Activated B cell treated with CpG ODN at 0.5 μM for 24 hours (primary cell): ENCODE results near the gene FBXW7. TPM values are rescaled to one million over a fixed set of nuclear protein-coding genes. Genes with fewer than 3 reads are reported as not detected.

ENCODE experiments used
- ATAC-seq: fragments of 200-7000 bp; cut with Tn5 transposase; one replicate; pipeline ENCODE4 v1.10.0; 2021; ENCODE audit warnings: low read depth, mild to moderate bottlenecking, moderate library complexity
- CTCF ChIA-PET: fragments of 350-600 bp; sonication (Branson Sonifier 250); formaldehyde crosslinking; loops from one replicate; lab custom pipeline; 2021; ENCODE audit warnings: antibody characterized with exemption; lab: Charles Lee
- POLR2A ChIA-PET: fragments of 350-600 bp; sonication (Branson Sonifier 250); formaldehyde crosslinking; loops from one replicate; lab custom pipeline; 2021; ENCODE audit warnings: antibody characterized with exemption; lab: Charles Lee
- DNase-seq: peaks from one replicate; pipeline ENCODE4 v3.0.0; 2022
- H3K27ac Mint-ChIP-seq: one replicate; pipeline ENCODE4 v1.8.0; 2020; ENCODE audit warnings: mixed read lengths
- H3K27me3 Mint-ChIP-seq: one replicate; pipeline ENCODE4 v1.8.0; 2021; ENCODE audit warnings: mixed read lengths
- H3K36me3 Mint-ChIP-seq: one replicate; pipeline ENCODE4 v1.8.0; 2021; ENCODE audit warnings: low read depth, mixed read lengths
- H3K4me1 Mint-ChIP-seq: one replicate; pipeline ENCODE4 v1.8.0; 2021; ENCODE audit warnings: mixed read lengths
- H3K4me3 Mint-ChIP-seq: one replicate; pipeline ENCODE4 v1.8.0; 2020; ENCODE audit warnings: mild to moderate bottlenecking, mixed read lengths
- H3K9me3 Mint-ChIP-seq: one replicate; pipeline ENCODE4 v1.8.0; 2020; ENCODE audit warnings: mixed read lengths
- CTCF ChIP-seq: fragments of 200-600 bp; IDR thresholded peaks from one replicate; pipeline ENCODE4 v1.8.0; 2022; ENCODE audit warnings: antibody characterized with exemption, mild to moderate bottlenecking
- intact Hi-C: fragments of 100-400 bp; cut with micrococcal nuclease; formaldehyde crosslinking; loops from one replicate; pipeline ENCODE4 v1.15.1; 2024
- total RNA-seq: library from RNA; stranded (reverse); gene quantifications from 2 replicates; pipeline ENCODE4 v1.2.3, GENCODE V29; 2022

FBXW7 gene
- total RNA-seq, 1 donor from 2014 or later = 96.5 TPM

DNA sequence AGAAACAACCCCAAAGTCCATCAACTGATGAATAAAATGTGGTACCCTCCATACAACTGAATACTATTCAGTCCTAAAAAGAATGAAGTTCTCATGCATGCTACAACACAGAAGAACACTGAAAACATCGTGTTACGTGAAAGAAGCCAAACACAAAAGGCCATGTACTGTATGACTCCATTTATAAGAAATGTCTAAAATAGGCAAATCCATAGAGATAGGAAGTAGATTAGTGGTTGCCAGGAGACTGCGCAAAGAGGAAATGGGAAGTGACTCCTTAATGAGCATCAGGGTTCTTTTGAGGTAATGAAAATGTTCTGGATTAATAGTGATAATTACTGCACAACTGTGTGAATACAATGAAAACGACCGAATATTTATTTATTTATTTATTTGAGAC is 23.4 kb downstream of the FBXW7 start:
- POLR2A ChIA-PET = no interaction called here
- H3K27ac Mint-ChIP-seq = no peak overlapping the region
- DNase-seq (no peak), ATAC-seq (no peak)
- no peaks in the 10 kb centered on the region for H3K27me3 Mint-ChIP-seq
- peaks cover 4% of the 10 kb centered on the region for H3K9me3 Mint-ChIP-seq
- intact Hi-C loops = loop anchor here (5.0 kb wide), 1 partner anchor 75 kb away; no protein-coding TSS in a partner anchor
- peaks cover 22% of the 10 kb centered on the region for H3K36me3 Mint-ChIP-seq
- TF ChIP-seq CTCF = no peak
- CTCF ChIA-PET = no interaction called here
- peaks cover 61% of the 10 kb centered on the region for H3K4me1 Mint-ChIP-seq
- H3K4me3 Mint-ChIP-seq = no peak overlapping the region

- peak overlapping the region; percentile 52 for H3K4me3 Mint-ChIP-seq
- peaks cover 32% of the 10 kb centered on the region for H3K36me3 Mint-ChIP-seq
- no peak for TF ChIP-seq CTCF
- H3K4me1 Mint-ChIP-seq = peaks cover 61% of the 10 kb centered on the region
- H3K9me3 Mint-ChIP-seq = peaks cover 4% of the 10 kb centered on the region
- ATAC-seq (no peak), DNase-seq (no peak)
- intact Hi-C loops = loop anchor here (2.0 to 5.0 kb wide), 2 partner anchors 14 to 77 kb away; no protein-coding TSS in a partner anchor
- ChIA-PET POLR2A (interaction anchor here (0.6 to 1.4 kb wide), 6 partner anchors 15 to 268 kb away, joined by 3 to 11 read pairs (median 4); partner anchors contain the start of gene FBXW7), CTCF (no interaction called here)
- no peaks in the 10 kb centered on the region for H3K27me3 Mint-ChIP-seq
- H3K27ac Mint-ChIP-seq = peak overlapping the region; percentile 68
Measured at GRCh38 chr4:152510349-152511147, 25.3 kb downstream of the FBXW7 start.

DNA sequence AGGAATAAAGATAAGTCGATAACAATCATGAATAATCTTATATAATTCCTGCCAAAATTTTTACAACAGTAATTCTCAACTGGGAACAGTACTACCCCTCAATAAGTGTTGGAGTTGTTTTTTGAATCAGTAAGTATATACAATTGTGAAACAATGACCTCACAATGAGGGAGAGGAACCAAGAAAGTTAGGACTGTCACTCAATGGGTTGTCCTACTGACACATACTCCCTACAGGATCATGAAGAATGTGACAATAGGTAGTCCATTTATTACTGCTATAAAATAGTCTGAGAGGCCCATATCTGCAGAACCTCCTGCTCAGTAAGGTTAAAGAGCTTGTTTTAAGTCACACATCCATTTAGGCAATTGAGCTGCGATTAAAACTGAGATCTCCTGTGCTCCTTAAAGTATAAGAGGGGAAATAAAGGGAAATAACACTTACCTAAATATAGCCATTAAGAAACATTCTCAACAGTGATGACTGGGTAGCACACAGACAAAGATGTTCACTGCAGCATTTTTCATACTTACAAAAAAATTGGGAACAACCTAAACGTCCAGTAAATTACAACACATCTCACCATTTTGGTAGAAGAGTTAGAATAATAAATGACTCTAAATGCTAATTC is 26.2 kb downstream of the FBXW7 start:
- H3K27ac Mint-ChIP-seq = peak overlapping the region; percentile 68

GRCh38 chr4:152508818-152509217 is 27.1 kb downstream of the FBXW7 start:
- Mint-ChIP-seq H3K4me3 (no peak overlapping the region), H3K36me3 (peaks cover 28% of the 10 kb centered on the region), H3K4me1 (peaks cover 53% of the 10 kb centered on the region), H3K27me3 (no peaks in the 10 kb centered on the region), H3K9me3 (peaks cover 4% of the 10 kb centered on the region), H3K27ac (peak overlapping the region; percentile 53)
- ATAC-seq (no peak), DNase-seq (no peak)
- TF ChIP-seq CTCF = no peak
- ChIA-PET POLR2A (no interaction called here), CTCF (interaction anchor here (1.1 kb wide), 1 partner anchor 8 kb away, joined by 4 read pairs; no protein-coding TSS in a partner anchor)
- intact Hi-C loops = no loop called here

More for the DNA sequence above, 26.2 kb downstream of the FBXW7 start:
- Mint-ChIP-seq H3K36me3 (peaks cover 32% of the 10 kb centered on the region), H3K4me1 (peaks cover 58% of the 10 kb centered on the region), H3K4me3 (peak overlapping the region; percentile 52), H3K9me3 (peaks cover 4% of the 10 kb centered on the region), H3K27me3 (no peaks in the 10 kb centered on the region)
- ChIA-PET CTCF (interaction anchor here (0.7 to 1.1 kb wide), 2 partner anchors 9 to 128 kb away, joined by 3 to 4 read pairs; no protein-coding TSS in a partner anchor), POLR2A (interaction anchor here (0.6 to 1.4 kb wide), 3 partner anchors 15 to 169 kb away, joined by 3 to 11 read pairs (median 3); partner anchors contain the start of gene FBXW7)
- intact Hi-C loops = loop anchor here (2.0 to 5.0 kb wide), 2 partner anchors 15 to 78 kb away; no protein-coding TSS in a partner anchor
- DNase-seq (no peak), ATAC-seq (peak; percentile 28)
- no peak for TF ChIP-seq CTCF
